Activated T-helper 1 cell treated with anti-CD3 and anti-CD28 coated beads, Interleukin-12 subunit alpha, Interleukin-12 subunit beta, Interleukin-2, Interleukin-4 antibody, amounts not matched to agents 30 ng/mL and 10 ng/mL and 1 ng/mL, durations not matched to agents 14 hours and 24 hours and 36 hours (primary cell): ENCODE measurements around the gene AOPEP. TPM values are rescaled to one million over a fixed set of nuclear protein-coding genes. Genes with fewer than 3 reads are reported as not detected.

Experiments
- DNase-seq: peaks from one replicate; pipeline ENCODE4 v3.0.0; 2021; ENCODE audit warnings: low spot score
- H3K27ac Mint-ChIP-seq: one replicate; pipeline ENCODE4 v1.8.0; 2021; ENCODE audit warnings: mild to moderate bottlenecking, mixed read lengths
- H3K27me3 Mint-ChIP-seq: one replicate; pipeline ENCODE4 v1.8.0; 2022; ENCODE audit warnings: mild to moderate bottlenecking, moderate library complexity, mixed read lengths; ENCODE audit not compliant: insufficient read depth
- H3K36me3 Mint-ChIP-seq: one replicate; pipeline ENCODE4 v1.8.0; 2021; ENCODE audit warnings: low read depth, mixed read lengths
- H3K4me1 Mint-ChIP-seq: one replicate; pipeline ENCODE4 v1.8.0; 2021; ENCODE audit warnings: low read depth, mixed read lengths
- H3K4me3 Mint-ChIP-seq: one replicate; pipeline ENCODE4 v1.8.0; 2021; ENCODE audit warnings: mild to moderate bottlenecking, moderate library complexity, mixed read lengths
- H3K9me3 Mint-ChIP-seq: one replicate; pipeline ENCODE4 v1.8.0; 2021; ENCODE audit warnings: mixed read lengths
- intact Hi-C: fragments of 100-400 bp; cut with micrococcal nuclease; formaldehyde crosslinking; loops from one replicate; pipeline ENCODE4 v1.15.1; 2024
- total RNA-seq: library from RNA; stranded (reverse); gene quantifications from 2 replicates; pipeline ENCODE4 v1.2.3, GENCODE V29; 2022

The AOPEP gene
- total RNA-seq, 1 donor from 2014 or later, result 22.5 TPM

- Mint-ChIP-seq H3K27me3 (peaks cover 45% of the 10 kb centered on the region), H3K9me3 (no peaks in the 10 kb centered on the region), H3K27ac (peak overlapping the region; percentile 80), H3K36me3 (peaks cover 13% of the 10 kb centered on the region), H3K4me3 (peak overlapping the region; percentile 83), H3K4me1 (peaks cover 40% of the 10 kb centered on the region)
- no peak for DNase-seq
- intact Hi-C loops, result loop anchor here (2.0 to 10.0 kb wide), 3 partner anchors 51 to 721 kb away; partner anchors contain the start of gene PTCH1
Measured at GRCh38 chr9:95003689-95004410, 277.4 kb downstream of the AOPEP start.

- peak overlapping the region; percentile 80 for H3K27ac Mint-ChIP-seq
- H3K4me1 Mint-ChIP-seq, result peaks cover 41% of the 10 kb centered on the region
- H3K36me3 Mint-ChIP-seq, result peaks cover 15% of the 10 kb centered on the region
- no peaks in the 10 kb centered on the region for H3K9me3 Mint-ChIP-seq
- intact Hi-C loops, result loop anchor here (2.0 to 10.0 kb wide), 6 partner anchors 52 to 837 kb away; partner anchors contain the start of gene PTCH1
- DNase-seq, result peak; percentile 32
- H3K4me3 Mint-ChIP-seq, result peak overlapping the region; percentile 83
- H3K27me3 Mint-ChIP-seq, result peaks cover 45% of the 10 kb centered on the region
Measured at GRCh38 chr9:95004411-95005277, 278.1 kb downstream of the AOPEP start.

DNA sequence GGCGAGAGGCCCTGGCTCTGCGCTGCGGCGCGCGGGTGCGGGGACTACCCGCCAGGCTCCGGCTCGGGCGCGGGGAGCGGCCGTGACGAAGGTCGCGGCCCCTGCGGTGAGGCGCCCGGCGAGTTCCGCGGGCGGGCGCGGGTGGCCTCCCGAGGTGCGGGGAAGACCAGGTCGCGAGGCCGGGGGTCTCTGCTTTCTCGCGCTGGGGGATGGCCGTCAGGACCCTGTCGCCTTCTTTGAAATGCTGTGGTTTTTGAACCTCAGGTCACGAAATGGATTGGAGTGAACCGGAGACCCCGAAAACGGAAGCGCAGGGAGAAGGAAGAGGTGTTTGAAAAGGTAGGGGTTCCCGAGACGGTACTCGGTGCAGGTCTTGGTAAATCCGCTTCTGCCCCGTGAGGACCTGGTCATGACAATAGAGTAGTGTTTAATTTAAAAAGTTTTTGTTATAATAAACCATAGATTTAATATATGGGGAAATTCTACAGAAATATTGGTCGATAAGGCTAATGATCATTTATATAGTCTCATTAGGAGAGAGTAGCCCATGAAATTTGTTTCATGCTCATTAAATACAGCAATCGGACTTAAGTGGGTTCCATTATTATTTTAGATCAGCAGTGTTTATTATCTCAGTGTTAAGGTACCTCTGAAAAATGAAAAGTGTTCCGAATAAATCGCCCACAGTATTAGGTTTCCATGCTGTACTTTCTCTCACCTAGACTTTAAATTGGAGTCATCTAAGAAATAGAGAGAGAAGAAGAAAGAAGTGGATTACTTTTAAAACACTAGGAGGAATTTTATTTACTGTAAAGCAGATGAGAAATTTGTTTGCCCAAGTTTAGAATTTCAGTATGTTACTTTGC, 279.0 kb downstream of the AOPEP start:
- H3K27me3 Mint-ChIP-seq, result peaks cover 41% of the 10 kb centered on the region
- peak overlapping the region; percentile 55 for H3K27ac Mint-ChIP-seq
- H3K36me3 Mint-ChIP-seq, result peaks cover 15% of the 10 kb centered on the region
- peaks cover 41% of the 10 kb centered on the region for H3K4me1 Mint-ChIP-seq
- H3K9me3 Mint-ChIP-seq, result no peaks in the 10 kb centered on the region
- H3K4me3 Mint-ChIP-seq, result peak overlapping the region; percentile 82
- DNase-seq, result no peak
- intact Hi-C loops, result loop anchor here (2.0 to 10.0 kb wide), 11 partner anchors 53 to 838 kb away; partner anchors contain the start of genes AOPEP and PTCH1

DNA sequence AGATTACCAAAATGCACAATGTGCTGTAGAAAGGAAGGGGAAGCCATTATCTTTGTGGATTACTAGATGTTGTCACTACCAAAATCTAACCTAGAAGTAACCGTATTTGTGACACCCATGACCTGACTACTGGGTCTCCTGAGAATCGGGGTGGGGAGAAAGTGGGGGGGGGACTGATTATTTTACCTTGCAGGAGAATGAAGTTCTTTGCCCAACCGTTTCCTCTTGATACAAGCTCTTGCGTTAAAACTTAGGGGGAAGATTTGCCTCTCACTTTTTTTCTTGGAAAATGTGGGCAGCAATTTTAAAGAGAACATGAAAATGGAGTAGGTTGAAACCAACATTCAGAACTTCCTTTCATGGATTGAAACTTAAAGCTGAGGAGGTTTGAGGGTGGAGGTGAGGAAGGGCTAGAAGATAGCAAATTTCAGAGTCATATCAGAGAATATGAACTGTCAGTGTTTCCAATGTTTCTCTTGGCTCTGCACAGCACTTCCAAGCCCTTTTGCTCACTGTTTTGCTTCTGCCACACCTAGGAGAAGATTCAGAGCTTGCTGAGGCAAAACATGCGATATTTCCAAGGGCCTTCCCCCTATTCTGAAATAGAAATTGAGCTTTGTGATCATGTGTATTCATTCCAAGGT, 280.8 kb downstream of the AOPEP start:
- Mint-ChIP-seq H3K4me3 (peak overlapping the region; percentile 82), H3K27ac (peak overlapping the region; percentile 79)

DNA sequence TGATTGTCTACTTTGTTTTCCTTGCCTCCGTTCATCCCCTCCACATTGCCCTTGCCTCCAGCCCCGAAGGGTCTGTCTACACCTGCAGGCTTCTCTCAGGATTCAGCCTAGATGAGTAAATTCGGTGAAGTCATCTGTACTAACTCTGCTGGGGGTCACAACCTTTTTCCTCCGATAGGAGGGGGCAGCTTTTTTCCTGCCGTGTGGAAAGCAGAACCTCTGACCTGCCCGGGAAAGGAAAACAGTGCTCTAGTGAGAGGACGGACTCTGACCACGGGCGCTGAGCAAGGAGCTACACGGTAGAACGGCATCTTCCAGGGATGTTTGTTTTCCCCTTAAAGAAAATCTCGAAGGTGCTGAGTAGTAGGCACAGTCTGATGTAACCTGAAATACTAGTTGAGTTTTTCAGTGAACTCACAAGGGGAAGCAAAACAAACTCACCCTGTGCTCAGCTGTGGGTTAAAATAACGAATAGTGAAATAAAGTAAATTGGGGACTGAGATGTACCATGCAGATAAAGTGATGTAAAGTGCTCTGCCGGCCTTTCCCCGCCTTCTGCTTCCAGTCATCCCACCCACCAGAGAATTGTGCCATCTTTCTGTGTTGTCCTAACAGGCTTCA, 281.8 kb downstream of the AOPEP start:
- intact Hi-C loops, result loop anchor here (5.0 to 10.0 kb wide), 5 partner anchors 131 to 841 kb away; partner anchors contain the start of gene PTCH1
- Mint-ChIP-seq H3K27me3 (peaks cover 19% of the 10 kb centered on the region), H3K4me1 (peaks cover 41% of the 10 kb centered on the region), H3K27ac (peak overlapping the region; percentile 79), H3K4me3 (peak overlapping the region; percentile 61), H3K9me3 (no peaks in the 10 kb centered on the region), H3K36me3 (peaks cover 15% of the 10 kb centered on the region)
- DNase-seq, result no peak

More for the DNA sequence above, 280.8 kb downstream of the AOPEP start:
- Mint-ChIP-seq H3K36me3 (peaks cover 15% of the 10 kb centered on the region), H3K9me3 (no peaks in the 10 kb centered on the region), H3K27me3 (peaks cover 29% of the 10 kb centered on the region), H3K4me1 (peaks cover 41% of the 10 kb centered on the region)
- intact Hi-C loops, result loop anchor here (2.0 to 10.0 kb wide), 10 partner anchors 99 to 840 kb away; partner anchors contain the start of genes AOPEP and PTCH1
- no peak for DNase-seq

GRCh38 chr9:95009459-95009858, 283.0 kb downstream of the AOPEP start:
- H3K4me3 Mint-ChIP-seq, result no peak overlapping the region
- H3K9me3 Mint-ChIP-seq, result no peaks in the 10 kb centered on the region
- intact Hi-C loops, result loop anchor here (5.0 to 10.0 kb wide), 5 partner anchors 132 to 842 kb away; partner anchors contain the start of gene PTCH1
- H3K27me3 Mint-ChIP-seq, result peaks cover 13% of the 10 kb centered on the region
- H3K36me3 Mint-ChIP-seq, result peaks cover 15% of the 10 kb centered on the region
- no peak for DNase-seq
- no peak overlapping the region for H3K27ac Mint-ChIP-seq
- H3K4me1 Mint-ChIP-seq, result peaks cover 35% of the 10 kb centered on the region

DNA sequence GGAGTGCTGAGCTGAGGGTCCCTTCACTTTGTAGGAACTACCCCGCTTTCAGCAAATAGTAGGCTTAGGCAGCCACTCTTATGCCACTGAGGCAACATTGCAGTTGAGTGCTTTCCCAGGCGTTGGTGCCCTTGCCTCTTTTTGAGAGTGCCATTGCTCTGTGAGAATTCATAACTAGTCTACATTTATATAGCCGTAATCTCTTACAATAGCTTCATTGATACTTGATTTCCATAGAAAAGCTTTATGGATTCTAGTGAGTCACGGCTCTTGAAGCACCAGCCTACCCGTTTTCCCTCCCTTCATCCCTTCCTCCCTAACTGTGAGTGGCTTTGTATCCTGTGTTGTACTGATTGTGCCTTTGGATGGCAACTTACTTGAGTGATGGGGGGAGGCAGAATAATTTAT, 283.9 kb downstream of the AOPEP start:
- intact Hi-C loops, result loop anchor here (2.0 kb wide), 1 partner anchor 38 kb away; no protein-coding TSS in a partner anchor
- no peaks in the 10 kb centered on the region for H3K9me3 Mint-ChIP-seq
- no peak for DNase-seq
- no peak overlapping the region for H3K27ac Mint-ChIP-seq
- peaks cover 12% of the 10 kb centered on the region for H3K27me3 Mint-ChIP-seq
- peaks cover 35% of the 10 kb centered on the region for H3K4me1 Mint-ChIP-seq
- no peak overlapping the region for H3K4me3 Mint-ChIP-seq
- peaks cover 16% of the 10 kb centered on the region for H3K36me3 Mint-ChIP-seq

DNA sequence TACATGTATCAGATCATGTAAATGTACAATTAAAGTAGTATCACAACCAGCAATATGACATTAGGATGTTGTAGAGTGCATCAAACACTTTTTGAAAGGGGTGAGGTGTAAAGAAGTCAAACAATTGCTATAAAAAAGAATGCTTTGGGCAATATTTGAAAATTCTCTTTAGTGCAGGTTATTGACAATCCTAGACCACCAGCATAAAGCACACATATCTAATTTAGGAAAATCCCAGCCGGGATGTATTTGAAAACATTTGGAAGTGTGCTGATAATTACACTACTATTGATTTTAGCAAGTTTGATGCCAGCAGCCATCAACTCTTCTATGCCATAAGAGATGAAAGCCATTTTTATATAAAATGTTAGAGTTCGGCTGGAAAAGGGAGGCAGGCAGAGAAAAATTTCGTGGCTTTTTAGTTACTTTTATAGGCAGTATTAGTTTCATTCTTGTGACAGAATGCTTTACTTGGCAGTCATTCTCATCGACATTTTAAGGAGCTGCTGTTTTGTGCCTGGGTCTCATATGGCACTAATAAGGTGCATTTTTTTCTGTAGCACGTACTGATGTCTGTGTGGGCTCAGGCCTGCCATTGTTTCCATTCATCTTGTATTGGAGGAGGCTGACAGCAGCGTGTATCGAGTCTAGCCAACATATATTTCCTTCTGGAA, 285.7 kb downstream of the AOPEP start:
- Mint-ChIP-seq H3K4me1 (peaks cover 18% of the 10 kb centered on the region), H3K36me3 (peaks cover 14% of the 10 kb centered on the region), H3K9me3 (no peaks in the 10 kb centered on the region), H3K27ac (no peak overlapping the region), H3K27me3 (no peaks in the 10 kb centered on the region), H3K4me3 (no peak overlapping the region)
- DNase-seq, result no peak
- intact Hi-C loops, result no loop called here

DNA sequence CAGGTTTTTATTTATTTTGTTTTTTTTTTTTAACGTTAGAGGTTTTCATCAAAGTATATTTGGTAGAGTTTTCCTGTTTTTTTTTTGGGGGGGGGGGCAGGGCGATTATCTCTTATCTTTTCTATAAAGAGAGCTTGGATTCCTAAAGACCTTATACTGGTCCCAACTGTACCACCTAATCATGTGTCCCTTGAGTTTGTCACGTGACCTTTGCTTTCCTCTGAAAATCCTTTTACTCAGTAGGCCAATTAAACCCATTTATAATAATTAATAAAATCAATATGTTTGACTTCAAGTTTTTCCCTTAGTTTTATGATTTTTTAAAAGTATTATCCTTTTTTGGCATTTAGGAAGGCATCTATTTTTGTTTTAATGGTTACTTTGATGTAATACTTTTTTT, 286.4 kb downstream of the AOPEP start:
- Mint-ChIP-seq H3K27ac (no peak overlapping the region), H3K4me1 (peaks cover 11% of the 10 kb centered on the region), H3K27me3 (no peaks in the 10 kb centered on the region), H3K36me3 (peaks cover 10% of the 10 kb centered on the region), H3K4me3 (no peak overlapping the region), H3K9me3 (no peaks in the 10 kb centered on the region)
- intact Hi-C loops, result no loop called here
- no peak for DNase-seq

DNA sequence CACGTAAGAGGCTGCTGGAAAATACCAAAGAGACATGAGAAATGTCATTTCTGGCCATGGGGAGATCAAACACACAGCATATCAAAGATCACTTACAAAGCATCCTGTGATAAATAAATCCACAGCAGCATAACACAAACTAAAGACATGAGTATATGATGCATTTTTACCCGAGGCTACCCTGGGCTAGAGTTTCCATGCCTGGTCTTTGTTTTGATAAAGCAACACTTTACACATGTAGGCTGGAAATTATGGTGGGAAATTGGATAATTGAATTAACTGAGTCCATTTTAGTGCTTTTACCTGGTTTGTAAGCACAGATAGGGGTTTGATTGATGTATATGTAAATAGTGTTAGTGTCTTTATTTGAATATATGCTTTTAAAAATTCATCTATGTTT, 288.4 kb downstream of the AOPEP start:
- intact Hi-C loops, result no loop called here

GRCh38 chr9:95015569-95015968, 289.1 kb downstream of the AOPEP start:
- no peak overlapping the region for H3K27ac Mint-ChIP-seq
- DNase-seq, result no peak
- H3K4me3 Mint-ChIP-seq, result no peak overlapping the region
- no peaks in the 10 kb centered on the region for H3K27me3 Mint-ChIP-seq
- H3K9me3 Mint-ChIP-seq, result no peaks in the 10 kb centered on the region
- H3K36me3 Mint-ChIP-seq, result peaks cover 9% of the 10 kb centered on the region
- H3K4me1 Mint-ChIP-seq, result peaks cover 6% of the 10 kb centered on the region
- intact Hi-C loops, result no loop called here

More for the DNA sequence above, 288.4 kb downstream of the AOPEP start:
- H3K36me3 Mint-ChIP-seq, result peaks cover 8% of the 10 kb centered on the region
- no peak for DNase-seq
- peaks cover 6% of the 10 kb centered on the region for H3K4me1 Mint-ChIP-seq
- H3K27ac Mint-ChIP-seq, result no peak overlapping the region
- H3K27me3 Mint-ChIP-seq, result no peaks in the 10 kb centered on the region
- H3K4me3 Mint-ChIP-seq, result no peak overlapping the region
- H3K9me3 Mint-ChIP-seq, result no peaks in the 10 kb centered on the region
